ENCODE results near the gene MINK1. TPM values are rescaled to one million over a fixed set of nuclear protein-coding genes. Genes with fewer than 3 reads are reported as not detected.
"Not testable (repeated sequence)": the region's sequence is repeated elsewhere in the genome, so short reads cannot be mapped to it uniquely, and the experiment has no call there.

MINK1 gene
- total RNA-seq, 1 donor = 38.0 TPM

DNA sequence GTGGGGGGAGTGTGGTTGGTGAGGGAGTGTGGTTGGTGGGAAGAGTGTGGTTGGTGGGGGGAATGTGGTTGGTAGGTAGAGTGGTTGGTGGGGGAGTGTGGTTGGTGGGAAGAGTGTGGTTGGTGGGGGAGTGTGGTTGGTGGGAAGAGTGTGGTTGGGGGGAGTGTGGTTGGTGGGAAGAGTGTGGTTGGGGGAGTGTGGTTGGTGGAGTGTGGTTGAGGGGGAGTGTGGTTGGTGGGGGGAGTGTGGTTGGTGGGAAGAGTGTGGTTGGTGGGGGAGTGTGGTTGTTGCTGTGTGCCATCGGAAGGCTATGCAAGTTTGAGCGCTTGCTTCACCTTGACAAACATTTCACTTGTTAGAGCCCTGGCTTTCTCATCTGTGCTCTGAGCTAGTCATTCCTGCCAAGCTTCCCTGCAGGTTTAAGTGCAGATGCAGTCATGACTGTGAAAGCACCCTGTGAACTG, 20.1 kb downstream of the MINK1 start:
- no peak overlapping the region for H3K4me3 ChIP-seq (ENCODE audit: low read depth, low read length)
- DNase-seq (ENCODE audit: low read depth) = no peak
- no peak for TF ChIP-seq CTCF (IDR thresholded peaks at IDR 0.05; ENCODE audit: insufficient read depth, low read depth, low read length)

GRCh38 chr17:4854111-4854681, 21.1 kb downstream of the MINK1 start:
- DNase-seq (ENCODE audit: low read depth) = no peak
- H3K4me3 ChIP-seq (ENCODE audit: low read depth, low read length) = no peak overlapping the region
- no peak for TF ChIP-seq CTCF (IDR thresholded peaks at IDR 0.05; ENCODE audit: insufficient read depth, low read depth, low read length)

DNA sequence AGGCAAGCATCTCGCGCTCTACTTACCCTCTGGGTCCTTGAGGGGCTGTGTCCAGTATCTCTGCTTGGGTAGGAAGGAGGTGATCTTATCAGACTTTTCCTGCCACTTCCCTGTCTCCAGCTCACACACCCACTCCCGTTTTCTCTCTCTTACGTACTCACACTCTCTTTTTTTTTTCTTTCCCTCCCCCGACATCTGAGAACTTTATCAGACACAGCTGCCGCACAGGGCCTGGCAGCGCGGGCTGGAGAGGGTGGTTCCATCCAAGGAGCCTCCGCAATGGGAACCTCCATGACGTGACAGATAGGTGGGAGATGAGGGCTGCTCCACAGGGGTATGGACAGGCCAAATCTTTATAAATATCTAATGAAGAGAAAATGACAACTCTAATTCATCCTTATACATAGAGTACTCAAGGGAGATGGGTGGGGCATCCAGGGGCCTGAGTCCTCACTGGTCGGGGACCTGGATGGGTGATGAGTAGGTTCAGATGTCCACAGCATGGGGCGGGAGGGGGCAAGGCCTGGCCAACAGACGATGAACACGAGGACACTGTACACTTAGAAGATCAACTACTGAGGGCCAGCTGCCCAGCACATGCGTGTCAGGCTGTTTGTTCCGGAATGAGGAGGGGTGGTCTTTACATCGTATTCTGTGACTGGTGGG, 23.3 kb downstream of the MINK1 start:
- no peak for TF ChIP-seq CTCF (IDR thresholded peaks at IDR 0.05; ENCODE audit: insufficient read depth, low read depth, low read length)
- H3K4me3 ChIP-seq (ENCODE audit: low read depth, low read length) = no peak overlapping the region
- no peak for DNase-seq (ENCODE audit: low read depth)

GRCh38 chr17:4856937-4857314, 23.8 kb downstream of the MINK1 start:
- DNase-seq (ENCODE audit: low read depth) = no peak
- TF ChIP-seq CTCF (IDR thresholded peaks at IDR 0.05; ENCODE audit: insufficient read depth, low read depth, low read length) = no peak
- H3K4me3 ChIP-seq (ENCODE audit: low read depth, low read length) = no peak overlapping the region

DNA sequence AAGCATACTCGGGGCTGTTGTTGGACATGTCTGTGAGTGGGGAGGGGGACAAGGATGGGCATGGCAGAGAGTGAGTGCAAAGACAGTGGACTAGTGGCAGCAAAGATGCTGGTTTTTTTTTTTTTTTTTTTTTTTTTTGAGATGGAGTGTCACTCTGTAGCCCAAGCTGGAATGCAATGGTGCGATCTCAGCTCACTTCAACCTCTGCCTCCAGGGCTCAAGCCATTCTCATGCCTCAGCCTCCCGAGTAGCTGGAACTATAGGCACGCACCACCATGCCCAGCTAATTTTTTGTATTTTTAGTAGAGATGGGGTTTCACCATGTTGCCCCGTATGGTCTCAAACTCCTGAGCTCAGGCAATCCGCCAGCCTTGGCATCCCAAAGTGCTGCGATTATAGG, 24.2 kb downstream of the MINK1 start:
- not testable (repeated sequence) for DNase-seq (ENCODE audit: low read depth); H3K4me3 ChIP-seq (ENCODE audit: low read depth, low read length)

DNA sequence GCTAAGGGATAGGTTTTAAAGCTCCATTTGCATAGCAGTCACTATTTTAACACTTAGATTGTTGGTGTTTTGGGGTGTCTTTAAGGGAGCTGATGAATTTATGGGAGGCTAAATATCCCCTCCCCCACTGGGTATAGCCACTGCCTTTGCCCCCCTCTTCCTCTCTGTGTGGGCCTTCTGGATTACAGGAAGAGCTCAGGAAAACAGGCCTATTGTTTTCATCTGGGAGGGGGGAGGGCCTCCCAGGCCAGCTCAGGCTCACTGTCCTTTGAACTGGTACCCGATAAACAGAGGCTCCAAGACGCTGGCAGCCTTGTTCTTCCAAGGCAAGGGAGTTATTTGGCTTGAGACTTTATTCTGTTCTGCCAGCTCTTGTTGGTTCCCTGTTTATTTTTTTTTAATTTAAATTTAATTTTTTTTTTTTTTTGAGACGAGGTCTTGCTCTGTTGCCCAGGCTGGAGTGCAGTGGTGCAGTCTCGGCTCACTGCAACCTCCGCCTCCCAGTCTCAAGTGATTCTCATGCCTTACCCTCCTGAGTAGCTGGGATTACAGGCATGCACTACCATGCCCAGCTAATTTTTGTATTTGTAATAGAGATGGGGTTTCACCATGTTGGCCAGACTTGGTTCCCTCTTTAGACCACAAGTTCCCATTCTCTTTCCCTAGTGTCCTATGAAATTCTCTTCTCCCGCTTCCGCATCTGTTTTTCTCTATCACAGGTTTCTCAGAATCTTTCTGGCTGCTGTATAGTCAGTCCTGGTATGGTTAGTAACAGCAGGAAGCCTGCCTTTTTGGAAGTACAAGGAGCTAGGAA, 25.1 kb downstream of the MINK1 start:
- DNase-seq (ENCODE audit: low read depth) = no peak
- no peak overlapping the region for H3K4me3 ChIP-seq (ENCODE audit: low read depth, low read length)
- TF ChIP-seq CTCF (IDR thresholded peaks at IDR 0.05; ENCODE audit: insufficient read depth, low read depth, low read length) = no peak

DNA sequence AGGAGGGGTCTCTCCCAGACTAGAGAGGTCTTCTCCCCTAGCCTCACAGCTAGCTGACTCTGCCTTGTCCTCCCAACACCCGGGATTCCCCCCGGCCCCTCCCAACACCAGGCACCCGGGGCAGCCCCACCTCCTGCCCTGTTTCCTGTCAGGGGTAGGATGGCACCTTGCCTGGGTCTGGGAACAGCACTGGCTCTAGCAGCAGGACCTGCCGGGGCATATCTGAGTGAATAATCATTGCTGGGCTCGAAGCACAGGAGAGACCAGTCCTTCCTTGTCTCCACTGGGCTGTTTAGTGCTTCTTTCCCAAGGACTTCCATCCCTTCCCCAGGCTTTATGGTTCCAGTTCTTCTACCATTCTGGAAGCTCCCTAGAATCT, 25.7 kb downstream of the MINK1 start:
- no peak for DNase-seq (ENCODE audit: low read depth)
- TF ChIP-seq CTCF (IDR thresholded peaks at IDR 0.05; ENCODE audit: insufficient read depth, low read depth, low read length) = no peak

More for the DNA sequence above, 25.7 kb downstream of the MINK1 start:
- no peak overlapping the region for H3K4me3 ChIP-seq (ENCODE audit: low read depth, low read length)
